ENCODE results near the gene TUBAL3.

DNA sequence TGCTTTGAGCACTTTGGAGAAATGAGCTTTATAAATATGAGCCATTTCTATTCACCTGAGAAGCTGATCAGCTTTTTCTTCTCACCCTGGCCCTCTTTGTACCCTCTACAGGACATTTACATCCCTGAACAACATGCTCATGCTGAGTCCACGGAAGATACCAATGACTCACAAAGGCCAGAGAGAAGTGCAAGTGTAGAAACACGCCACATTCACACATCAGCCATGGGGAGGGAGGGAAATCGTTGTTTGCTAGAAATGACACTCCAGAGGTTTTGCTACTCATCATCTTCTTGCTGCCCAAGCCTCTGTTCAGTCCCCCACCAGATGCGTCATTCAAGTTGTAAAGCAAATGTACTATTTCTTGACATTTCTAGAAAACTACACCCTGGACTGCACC, 42.7 kb downstream of the TUBAL3 start:
- TF ChIP-seq, protein P1, sequence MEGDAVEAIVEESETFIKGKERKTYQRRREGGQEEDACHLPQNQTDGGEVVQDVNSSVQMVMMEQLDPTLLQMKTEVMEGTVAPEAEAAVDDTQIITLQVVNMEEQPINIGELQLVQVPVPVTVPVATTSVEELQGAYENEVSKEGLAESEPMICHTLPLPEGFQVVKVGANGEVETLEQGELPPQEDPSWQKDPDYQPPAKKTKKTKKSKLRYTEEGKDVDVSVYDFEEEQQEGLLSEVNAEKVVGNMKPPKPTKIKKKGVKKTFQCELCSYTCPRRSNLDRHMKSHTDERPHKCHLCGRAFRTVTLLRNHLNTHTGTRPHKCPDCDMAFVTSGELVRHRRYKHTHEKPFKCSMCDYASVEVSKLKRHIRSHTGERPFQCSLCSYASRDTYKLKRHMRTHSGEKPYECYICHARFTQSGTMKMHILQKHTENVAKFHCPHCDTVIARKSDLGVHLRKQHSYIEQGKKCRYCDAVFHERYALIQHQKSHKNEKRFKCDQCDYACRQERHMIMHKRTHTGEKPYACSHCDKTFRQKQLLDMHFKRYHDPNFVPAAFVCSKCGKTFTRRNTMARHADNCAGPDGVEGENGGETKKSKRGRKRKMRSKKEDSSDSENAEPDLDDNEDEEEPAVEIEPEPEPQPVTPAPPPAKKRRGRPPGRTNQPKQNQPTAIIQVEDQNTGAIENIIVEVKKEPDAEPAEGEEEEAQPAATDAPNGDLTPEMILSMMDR (IDR thresholded peaks at IDR 0.05 in 8 of 11, conservative IDR thresholded peaks at IDR 0.05 in 3 of 11), result no peak
- no peak for TF ChIP-seq POLR2A (IDR thresholded peaks at IDR 0.05)

Measured in spleen (tissue), 7 donors.